Smooth muscle cell of the pulmonary artery (primary cell): Measurements from ENCODE around the gene DDX28. TPM values are rescaled to one million over a fixed set of nuclear protein-coding genes. Genes with fewer than 3 reads are reported as not detected.

ENCODE experiments used
- total RNA-seq: library from RNA; depleted of rRNA; stranded (reverse); fragments of >200 nt; gene quantifications from 2 replicates; pipeline ENCODE4 v1.2.3, GENCODE V29; 2014

DDX28 gene
- 7.0 and 8.9 TPM in 2 replicates for total RNA-seq

GRCh38 chr16:68022728-68023537, at the start of gene DDX28, which contains the start of gene DUS2:
Gene DDX28 (minus strand): TSS chr16:68023232. CDS start chr16:68023202, 30 bp downstream.
Gene DUS2 (plus strand): TSS chr16:68023284. CDS start chr16:68038024, 14,740 bp downstream.

GRCh38 chr16:68015681-68016080, 7.4 kb downstream of the DDX28 start, which contains the start of gene DPEP2NB:
Gene DPEP2NB (minus strand): TSS chr16:68015911. CDS start chr16:68015770, 141 bp downstream.

GRCh38 chr16:67998779-67999688, 24.0 kb downstream of the DDX28 start, which contains the start of gene DPEP2:
Gene DPEP2 (minus strand): TSS chr16:67999484. CDS start chr16:67993212, 6,272 bp downstream.

GRCh38 chr16:67979955-67980678, 42.9 kb downstream of the DDX28 start, which contains the start of gene DPEP3:
Gene DPEP3 (minus strand): TSS chr16:67980499. CDS start chr16:67980380, 119 bp downstream.

Other genes with a start within 250 kb of the DDX28 start
- 7.8 and 7.9 TPM in 2 replicates for gene RANBP10, start 216.7 kb downstream of the DDX28 start, total RNA-seq
- gene TSNAXIP1, start 216.3 kb downstream of the DDX28 start, total RNA-seq: 0.78 and 1.0 TPM in 2 replicates
- gene THAP11, start 180.9 kb downstream of the DDX28 start, total RNA-seq: 41.7 and 43.2 TPM in 2 replicates
- 119 and 132 TPM in 2 replicates for gene NUTF2, start 176.3 kb downstream of the DDX28 start, total RNA-seq
- gene CENPT, start 175.5 kb downstream of the DDX28 start, total RNA-seq: 23.2 and 28.0 TPM in 2 replicates
- 61.3 and 82.1 TPM in 2 replicates for gene EDC4, start 150.2 kb downstream of the DDX28 start, total RNA-seq
- gene NRN1L, start 138.3 kb downstream of the DDX28 start, total RNA-seq: not detected in 2 replicates
- gene PSKH1, start 130.0 kb downstream of the DDX28 start, total RNA-seq: 29.5 and 36.0 TPM in 2 replicates
- gene CTRL, start 91.4 kb downstream of the DDX28 start, total RNA-seq: 0.30 and 0.85 TPM in 2 replicates
- gene PSMB10, start 86.4 kb downstream of the DDX28 start, total RNA-seq: 31.5 and 33.7 TPM in 2 replicates
- 11.8 and 12.6 TPM in 2 replicates for gene LCAT, start 79.1 kb downstream of the DDX28 start, total RNA-seq
- 152 and 170 TPM in 2 replicates for gene SLC12A4, start 54.6 kb downstream of the DDX28 start, total RNA-seq
- gene DPEP3, start 42.7 kb downstream of the DDX28 start, total RNA-seq: not detected in 2 replicates
- gene DPEP2, start 23.7 kb downstream of the DDX28 start, total RNA-seq: not detected in 2 replicates
- not detected in 2 replicates for gene DPEP2NB, start 7.3 kb downstream of the DDX28 start, total RNA-seq
- gene DUS2, start 52 bp upstream of the DDX28 start, total RNA-seq: 15.8 and 18.9 TPM in 2 replicates
- gene NFATC3, start 62.1 kb upstream of the DDX28 start, total RNA-seq: 17.7 and 18.5 TPM in 2 replicates
- 0.07 TPM in 2 replicates for gene ESRP2, start 212.9 kb upstream of the DDX28 start, total RNA-seq
- gene PLA2G15, start 222.1 kb upstream of the DDX28 start, total RNA-seq: 48.4 and 105 TPM in 2 replicates
- gene SLC7A6, start 241.3 kb upstream of the DDX28 start, total RNA-seq: 14.7 and 24.1 TPM in 2 replicates